ENCODE data around the gene AHNAK. TPM values are rescaled to one million over a fixed set of nuclear protein-coding genes. Genes with fewer than 3 reads are reported as not detected.
"Not testable (repeated sequence)": the region's sequence is repeated elsewhere in the genome, so short reads cannot be mapped to it uniquely, and the experiment has no call there.

The AHNAK gene
- 517 and 766 TPM in 2 replicates for total RNA-seq

GRCh38 chr11:62546244-62546928 is at the start of gene AHNAK:
Gene AHNAK (minus strand): TSS chr11:62546806. CDS start chr11:62536098, 10,708 bp downstream.
- peak; percentile 70 for DNase-seq

GRCh38 chr11:62595124-62595523 is 48.5 kb upstream of the AHNAK start:
- DNase-seq, result no peak

- peak; percentile 88 for DNase-seq
These were observed 46.9 kb upstream of the AHNAK start for GRCh38 chr11:62593434-62594044.

GRCh38 chr11:62592989-62593421 is 46.4 kb upstream of the AHNAK start:
- DNase-seq, result no peak

- DNase-seq, result no peak
These were observed 45.7 kb upstream of the AHNAK start for GRCh38 chr11:62592146-62592815.

GRCh38 chr11:62591448-62592145 is 45.0 kb upstream of the AHNAK start, which contains the start of gene TUT1:
Gene TUT1 (minus strand): TSS chr11:62591523. CDS start chr11:62591485, 38 bp downstream.
- DNase-seq, result peak; percentile 100

GRCh38 chr11:62588966-62589637 is 42.5 kb upstream of the AHNAK start:
- peak; percentile 67 for DNase-seq

GRCh38 chr11:62585356-62585755 is 38.8 kb upstream of the AHNAK start:
- DNase-seq, result not testable (repeated sequence)

- DNase-seq, result not testable (repeated sequence)
These were observed 35.1 kb upstream of the AHNAK start for GRCh38 chr11:62581735-62582134.

- DNase-seq, result no peak
These were observed 34.5 kb upstream of the AHNAK start for GRCh38 chr11:62580959-62581715.

GRCh38 chr11:62579252-62579651 is 32.6 kb upstream of the AHNAK start:
- DNase-seq, result no peak

- DNase-seq, result no peak
These were observed 31.9 kb upstream of the AHNAK start for GRCh38 chr11:62578541-62578940.

- peak; percentile 99 for DNase-seq
These were observed 30.6 kb upstream of the AHNAK start for GRCh38 chr11:62577046-62577714.

GRCh38 chr11:62575837-62576236 is 29.2 kb upstream of the AHNAK start:
- DNase-seq, result no peak

GRCh38 chr11:62575156-62575555 is 28.6 kb upstream of the AHNAK start:
- DNase-seq, result peak; percentile 29

- peak; percentile 61 for DNase-seq
These were observed 27.9 kb upstream of the AHNAK start for GRCh38 chr11:62574363-62575071.

GRCh38 chr11:62573592-62574362 is 27.2 kb upstream of the AHNAK start, which contains the start of gene EEF1G:
Gene EEF1G (minus strand): TSS chr11:62573891. CDS start chr11:62573842, 49 bp downstream.
- peak; percentile 100 for DNase-seq

GRCh38 chr11:62573006-62573591 is 26.5 kb upstream of the AHNAK start:
- DNase-seq, result peak; percentile 45

- no peak for DNase-seq
These were observed 25.8 kb upstream of the AHNAK start for GRCh38 chr11:62572431-62572830.
